Calu3 (cell line): ENCODE data around the gene AP3D1. TPM values are rescaled to one million over a fixed set of nuclear protein-coding genes. Genes with fewer than 3 reads are reported as not detected.
"Not testable (repeated sequence)": the region's sequence is repeated elsewhere in the genome, so short reads cannot be mapped to it uniquely, and the experiment has no call there.

Experiments
- BruUV-seq: library from RNA; stranded (reverse); fragments of 400-500 nt; replicated peaks from 2 replicates; lab custom pipeline; 2021; lab: Mats Ljungman, UMichigan
- CTCF ChIA-PET: fragments of 300-600 bp; sonication (Branson Sonifier 250); formaldehyde crosslinking; loops from one replicate; lab custom pipeline; 2022; ENCODE audit warnings: antibody characterized with exemption; lab: Charles Lee
- DNase-seq: peaks from one replicate; pipeline ENCODE4 v3.0.0; 2022
- H3K27ac Mint-ChIP-seq: one replicate; pipeline ENCODE4 v1.8.0; 2022; ENCODE audit warnings: mixed read lengths; ENCODE audit not compliant: unreplicated experiment
- H3K27me3 Mint-ChIP-seq: one replicate; pipeline ENCODE4 v1.8.0; 2022; ENCODE audit warnings: mixed read lengths; ENCODE audit not compliant: unreplicated experiment
- H3K36me3 Mint-ChIP-seq: one replicate; pipeline ENCODE4 v1.8.0; 2022; ENCODE audit warnings: mild to moderate bottlenecking, moderate library complexity, mixed read lengths; ENCODE audit not compliant: insufficient read depth, unreplicated experiment
- H3K4me1 Mint-ChIP-seq: one replicate; pipeline ENCODE4 v1.8.0; 2022; ENCODE audit warnings: mild to moderate bottlenecking, low read depth, mixed read lengths; ENCODE audit not compliant: unreplicated experiment
- H3K4me3 Mint-ChIP-seq: one replicate; pipeline ENCODE4 v1.8.0; 2022; ENCODE audit warnings: mild to moderate bottlenecking, low read depth, moderate library complexity, mixed read lengths; ENCODE audit not compliant: unreplicated experiment
- H3K9me3 Mint-ChIP-seq: one replicate; pipeline ENCODE4 v1.8.0; 2022; ENCODE audit warnings: low read depth, mixed read lengths; ENCODE audit not compliant: unreplicated experiment
- intact Hi-C: fragments of 100-400 bp; cut with micrococcal nuclease; formaldehyde crosslinking; loops from one replicate; pipeline ENCODE4 v1.10.0; 2022; ENCODE audit not compliant: unreplicated experiment
- total RNA-seq: library from RNA; stranded (reverse); gene quantifications from 2 replicates; pipeline ENCODE4 v1.2.3, GENCODE V29; 2022
- TF ChIP-seq, protein P1 (sequence below): fragments of 200-600 bp; IDR thresholded peaks from one replicate; pipeline ENCODE4 v1.8.0; 2022; ENCODE audit warnings: antibody characterized with exemption; ENCODE audit not compliant: unreplicated experiment

Gene AP3D1
- total RNA-seq, 1 experiment from 2014 or later: 107 TPM

DNA sequence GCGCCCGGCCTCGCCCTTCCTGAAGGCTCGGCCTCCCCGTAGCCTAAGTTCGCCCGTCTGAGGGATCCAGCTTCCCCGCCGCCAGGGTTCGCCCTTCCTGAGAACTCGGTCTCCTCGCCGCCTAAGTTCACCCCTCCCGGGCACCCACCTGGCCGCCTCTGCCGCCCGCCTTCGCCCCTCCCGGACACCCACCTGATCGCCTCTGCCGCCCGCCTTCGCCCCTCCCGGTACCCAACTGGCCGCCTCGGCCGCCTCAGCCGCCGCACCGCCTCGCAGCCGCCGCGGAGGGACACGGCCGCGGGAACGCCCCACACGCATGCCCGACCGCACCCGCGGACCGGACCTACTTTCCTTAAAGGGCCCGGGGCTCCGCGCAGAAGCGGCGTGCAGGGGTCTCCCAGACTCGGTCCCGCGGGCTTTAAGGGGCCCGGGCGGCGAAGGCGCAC is 55.3 kb downstream of the AP3D1 start, which contains the start of gene MOB3A:
Gene MOB3A (minus strand): TSS at position 293 of the 446 bp plus-strand sequence. CDS start 17,766 bp downstream, outside the sequence.
- intact Hi-C loops: no loop called here
- CTCF ChIA-PET: interaction anchor here (0.7 kb wide), 2 partner anchors 171 to 512 kb away, joined by 4 to 5 read pairs; no protein-coding TSS in a partner anchor
- peak within 1 kb of the TSS; percentile 70 for H3K27ac Mint-ChIP-seq
- peak within 1 kb of the TSS; percentile 80 for H3K4me3 Mint-ChIP-seq
- no peaks in the 10 kb centered on the region for H3K4me1 Mint-ChIP-seq
- TF ChIP-seq, protein P1, sequence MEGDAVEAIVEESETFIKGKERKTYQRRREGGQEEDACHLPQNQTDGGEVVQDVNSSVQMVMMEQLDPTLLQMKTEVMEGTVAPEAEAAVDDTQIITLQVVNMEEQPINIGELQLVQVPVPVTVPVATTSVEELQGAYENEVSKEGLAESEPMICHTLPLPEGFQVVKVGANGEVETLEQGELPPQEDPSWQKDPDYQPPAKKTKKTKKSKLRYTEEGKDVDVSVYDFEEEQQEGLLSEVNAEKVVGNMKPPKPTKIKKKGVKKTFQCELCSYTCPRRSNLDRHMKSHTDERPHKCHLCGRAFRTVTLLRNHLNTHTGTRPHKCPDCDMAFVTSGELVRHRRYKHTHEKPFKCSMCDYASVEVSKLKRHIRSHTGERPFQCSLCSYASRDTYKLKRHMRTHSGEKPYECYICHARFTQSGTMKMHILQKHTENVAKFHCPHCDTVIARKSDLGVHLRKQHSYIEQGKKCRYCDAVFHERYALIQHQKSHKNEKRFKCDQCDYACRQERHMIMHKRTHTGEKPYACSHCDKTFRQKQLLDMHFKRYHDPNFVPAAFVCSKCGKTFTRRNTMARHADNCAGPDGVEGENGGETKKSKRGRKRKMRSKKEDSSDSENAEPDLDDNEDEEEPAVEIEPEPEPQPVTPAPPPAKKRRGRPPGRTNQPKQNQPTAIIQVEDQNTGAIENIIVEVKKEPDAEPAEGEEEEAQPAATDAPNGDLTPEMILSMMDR: no peak
- H3K36me3 Mint-ChIP-seq: peaks cover 50% of the 10 kb centered on the region
- no TSS peak for BruUV-seq
- no peaks in the 10 kb centered on the region for H3K9me3 Mint-ChIP-seq
- peak; percentile 85 for DNase-seq
- no peaks in the 10 kb centered on the region for H3K27me3 Mint-ChIP-seq

DNA sequence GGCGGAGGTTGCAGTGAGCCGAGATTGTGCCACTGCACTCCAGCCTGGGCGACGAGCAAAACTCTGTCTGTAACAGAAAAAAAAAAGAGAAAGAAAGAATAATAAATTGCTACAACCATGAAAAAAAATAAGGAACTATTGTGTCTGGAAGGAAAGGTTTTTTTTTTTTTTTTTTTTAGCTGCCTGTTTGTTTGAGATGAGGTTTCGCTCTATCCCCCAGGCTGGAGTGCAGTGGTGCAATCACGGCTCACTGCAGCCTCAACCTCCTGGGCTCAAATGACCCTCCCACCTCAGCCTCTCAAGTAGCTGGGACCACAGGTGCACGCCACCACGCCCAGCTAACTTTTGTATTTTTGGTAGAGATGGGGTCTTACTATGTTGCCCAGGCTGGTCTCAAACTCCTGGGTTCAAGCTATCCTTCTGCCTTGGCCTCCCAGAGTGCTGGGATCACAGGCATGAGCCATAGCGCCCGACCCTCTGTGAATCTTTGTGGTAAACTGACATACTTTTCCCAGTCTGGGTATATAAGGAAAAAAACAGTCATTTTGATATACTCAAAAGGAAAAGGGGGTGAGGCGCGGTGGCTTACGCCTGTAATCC is 59.3 kb downstream of the AP3D1 start:
- BruUV-seq, H3K27ac Mint-ChIP-seq, DNase-seq, H3K4me3 Mint-ChIP-seq, H3K9me3 Mint-ChIP-seq, intact Hi-C loops, H3K27me3 Mint-ChIP-seq, H3K4me1 Mint-ChIP-seq: not testable (repeated sequence)
- peaks cover 33% of the 10 kb centered on the region for H3K36me3 Mint-ChIP-seq
- CTCF ChIA-PET: interaction anchor here (0.6 kb wide), 2 partner anchors 301 to 631 kb away, joined by 3 to 4 read pairs; no protein-coding TSS in a partner anchor

DNA sequence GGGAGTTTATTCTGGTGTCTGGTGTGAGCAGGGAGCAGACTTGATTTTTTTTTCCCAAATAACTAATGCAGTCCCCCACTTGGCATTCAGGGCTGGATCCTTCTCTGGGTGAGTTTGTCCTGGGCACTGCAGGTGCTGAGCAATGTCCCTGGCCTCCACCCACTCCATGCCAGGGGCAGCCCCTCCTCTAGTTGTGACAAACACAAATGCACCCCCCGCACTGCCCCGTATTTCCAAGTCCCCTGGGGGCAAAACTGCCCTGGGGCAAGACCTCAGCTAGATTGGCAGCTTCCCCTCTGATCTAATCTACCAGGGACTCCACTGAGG is 61.7 kb downstream of the AP3D1 start:
- no peak for DNase-seq
- Mint-ChIP-seq H3K27ac (no peak overlapping the region), H3K36me3 (peaks cover 17% of the 10 kb centered on the region), H3K9me3 (no peaks in the 10 kb centered on the region), H3K4me1 (peaks cover 8% of the 10 kb centered on the region), H3K27me3 (no peaks in the 10 kb centered on the region), H3K4me3 (no peak overlapping the region)
- CTCF ChIA-PET: no interaction called here
- no TSS peak for BruUV-seq
- intact Hi-C loops: no loop called here
- TF ChIP-seq, protein P1: no peak

DNA sequence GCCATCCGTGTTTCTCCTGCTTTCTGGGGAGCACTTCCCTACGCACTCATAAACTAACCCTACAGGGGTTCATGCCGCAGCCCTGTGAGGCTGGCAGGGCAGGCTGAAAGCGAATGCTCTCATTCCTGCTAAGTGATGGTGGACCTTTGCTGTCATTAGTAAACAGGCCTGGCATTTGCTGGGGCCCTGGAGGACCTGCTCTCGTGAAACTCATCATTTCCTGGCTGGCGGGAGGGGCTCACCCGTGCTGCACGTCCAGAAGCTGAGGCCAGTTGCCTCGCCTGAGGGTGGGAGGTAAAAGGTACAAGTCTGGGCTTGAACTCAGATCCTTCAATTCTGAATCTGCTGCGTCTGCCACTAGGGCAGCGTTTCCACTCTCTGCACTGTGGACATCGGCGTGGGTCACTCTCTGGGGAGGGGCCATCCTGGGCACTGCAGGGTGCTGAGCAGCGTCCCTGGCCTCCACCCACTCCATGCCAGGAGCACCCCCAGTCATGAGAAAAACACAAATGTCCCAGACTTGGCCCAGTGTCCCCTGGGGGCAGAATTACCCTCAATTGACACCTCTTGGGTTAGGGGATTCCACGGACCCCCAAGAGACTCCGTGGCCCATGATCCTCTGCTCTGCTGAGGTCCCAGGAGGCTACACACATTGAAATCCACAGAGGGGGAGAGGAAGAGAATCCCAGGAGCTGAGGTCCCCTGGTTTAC is 62.2 kb downstream of the AP3D1 start:
- H3K27ac Mint-ChIP-seq: no peak overlapping the region
- CTCF ChIA-PET: no interaction called here
- no peak overlapping the region for H3K4me3 Mint-ChIP-seq
- no TSS peak for BruUV-seq
- H3K4me1 Mint-ChIP-seq: peaks cover 8% of the 10 kb centered on the region
- H3K27me3 Mint-ChIP-seq: no peaks in the 10 kb centered on the region
- TF ChIP-seq, protein P1: no peak
- no peak for DNase-seq
- no peaks in the 10 kb centered on the region for H3K9me3 Mint-ChIP-seq
- intact Hi-C loops: no loop called here
- H3K36me3 Mint-ChIP-seq: peaks cover 11% of the 10 kb centered on the region
